Activated CD4-positive, alpha-beta T cell treated with anti-CD3 and anti-CD28 coated beads, Interleukin-2, amount 50 U/mL, for 1 hour (primary cell): ENCODE results near the gene MARCHF6.
"Not testable (repeated sequence)": the region's sequence is repeated elsewhere in the genome, so short reads cannot be mapped to it uniquely, and the experiment has no call there.

Source experiments
- DNase-seq: peaks from one replicate; pipeline ENCODE4 v3.0.0-alpha.2; 2020

MARCHF6 gene

GRCh38 chr5:10351199-10351905 is 2.1 kb upstream of the MARCHF6 start:
- no peak for DNase-seq

- no peak for DNase-seq
These were observed 1.6 kb upstream of the MARCHF6 start for GRCh38 chr5:10351919-10352318.

GRCh38 chr5:10352430-10353240 is 860 bp upstream of the MARCHF6 start:
- DNase-seq = no peak

GRCh38 chr5:10354048-10354872 is 765 bp downstream of the MARCHF6 start:
- DNase-seq = peak; percentile 28

- no peak for DNase-seq
These were observed 1.8 kb downstream of the MARCHF6 start for GRCh38 chr5:10355071-10355889.

GRCh38 chr5:10358999-10359398 is 5.5 kb downstream of the MARCHF6 start:
- no peak for DNase-seq

- no peak for DNase-seq
These were observed 7.2 kb downstream of the MARCHF6 start for GRCh38 chr5:10360686-10361085.

- DNase-seq = no peak
These were observed 10.2 kb downstream of the MARCHF6 start for GRCh38 chr5:10363519-10364185.

- DNase-seq = no peak
These were observed 10.7 kb downstream of the MARCHF6 start for GRCh38 chr5:10364186-10364689.

- DNase-seq = no peak
These were observed 12.3 kb downstream of the MARCHF6 start for GRCh38 chr5:10365782-10366181.

GRCh38 chr5:10366310-10367272 is 13.1 kb downstream of the MARCHF6 start:
- no peak for DNase-seq

GRCh38 chr5:10367579-10367978 is 14.1 kb downstream of the MARCHF6 start:
- DNase-seq = no peak

GRCh38 chr5:10370931-10371330 is 17.4 kb downstream of the MARCHF6 start:
- no peak for DNase-seq

GRCh38 chr5:10371369-10371768 is 17.9 kb downstream of the MARCHF6 start:
- not testable (repeated sequence) for DNase-seq

GRCh38 chr5:10372726-10373709 is 19.5 kb downstream of the MARCHF6 start:
- DNase-seq = no peak

GRCh38 chr5:10374046-10375022 is 20.8 kb downstream of the MARCHF6 start:
- DNase-seq = no peak

GRCh38 chr5:10375146-10375545 is 21.7 kb downstream of the MARCHF6 start:
- not testable (repeated sequence) for DNase-seq

GRCh38 chr5:10376544-10376943 is 23.0 kb downstream of the MARCHF6 start:
- no peak for DNase-seq
